Activated B cell treated with CpG ODN at 0.5 μM for 24 hours (primary cell): ENCODE data around the gene TRPC3. TPM values are rescaled to one million over a fixed set of nuclear protein-coding genes. Genes with fewer than 3 reads are reported as not detected.
"Not testable (repeated sequence)": the region's sequence is repeated elsewhere in the genome, so short reads cannot be mapped to it uniquely, and the experiment has no call there.

Experiments used
- ATAC-seq: fragments of 200-7000 bp; cut with Tn5 transposase; one replicate; pipeline ENCODE4 v1.10.0; 2021; ENCODE audit warnings: low read depth, mild to moderate bottlenecking, moderate library complexity
- CTCF ChIA-PET: fragments of 350-600 bp; sonication (Branson Sonifier 250); formaldehyde crosslinking; loops from one replicate; lab custom pipeline; 2021; ENCODE audit warnings: antibody characterized with exemption; lab: Charles Lee
- POLR2A ChIA-PET: fragments of 350-600 bp; sonication (Branson Sonifier 250); formaldehyde crosslinking; loops from one replicate; lab custom pipeline; 2021; ENCODE audit warnings: antibody characterized with exemption; lab: Charles Lee
- DNase-seq: peaks from one replicate; pipeline ENCODE4 v3.0.0; 2022
- H3K27ac Mint-ChIP-seq: one replicate; pipeline ENCODE4 v1.8.0; 2020; ENCODE audit warnings: mixed read lengths
- H3K27me3 Mint-ChIP-seq: one replicate; pipeline ENCODE4 v1.8.0; 2021; ENCODE audit warnings: mixed read lengths
- H3K36me3 Mint-ChIP-seq: one replicate; pipeline ENCODE4 v1.8.0; 2021; ENCODE audit warnings: low read depth, mixed read lengths
- H3K4me1 Mint-ChIP-seq: one replicate; pipeline ENCODE4 v1.8.0; 2021; ENCODE audit warnings: mixed read lengths
- H3K4me3 Mint-ChIP-seq: one replicate; pipeline ENCODE4 v1.8.0; 2020; ENCODE audit warnings: mild to moderate bottlenecking, mixed read lengths
- H3K9me3 Mint-ChIP-seq: one replicate; pipeline ENCODE4 v1.8.0; 2020; ENCODE audit warnings: mixed read lengths
- CTCF ChIP-seq: fragments of 200-600 bp; IDR thresholded peaks from one replicate; pipeline ENCODE4 v1.8.0; 2022; ENCODE audit warnings: antibody characterized with exemption, mild to moderate bottlenecking
- intact Hi-C: fragments of 100-400 bp; cut with micrococcal nuclease; formaldehyde crosslinking; loops from one replicate; pipeline ENCODE4 v1.15.1; 2024
- total RNA-seq: library from RNA; stranded (reverse); gene quantifications from 2 replicates; pipeline ENCODE4 v1.2.3, GENCODE V29; 2022

TRPC3 gene
- total RNA-seq, 1 donor from 2014 or later, result not detected

GRCh38 chr4:121930304-121930703, 21.6 kb downstream of the TRPC3 start:
- H3K36me3 Mint-ChIP-seq, result no peaks in the 10 kb centered on the region
- POLR2A ChIA-PET, result no interaction called here
- H3K4me3 Mint-ChIP-seq, result no peak overlapping the region
- H3K4me1 Mint-ChIP-seq, result no peaks in the 10 kb centered on the region
- ATAC-seq (no peak), DNase-seq (no peak)
- intact Hi-C loops, result no loop called here
- H3K9me3 Mint-ChIP-seq, result no peaks in the 10 kb centered on the region
- TF ChIP-seq CTCF, result no peak
- no peak overlapping the region for H3K27ac Mint-ChIP-seq
- H3K27me3 Mint-ChIP-seq, result peaks cover 26% of the 10 kb centered on the region
- CTCF ChIA-PET, result no interaction called here

- ChIA-PET POLR2A (no interaction called here), CTCF (no interaction called here)
- no peak for DNase-seq
- no peaks in the 10 kb centered on the region for H3K4me1 Mint-ChIP-seq
- H3K27ac Mint-ChIP-seq, result no peak overlapping the region
- no peak for ATAC-seq
- H3K27me3 Mint-ChIP-seq, result peaks cover 22% of the 10 kb centered on the region
- H3K9me3 Mint-ChIP-seq, result no peaks in the 10 kb centered on the region
- H3K36me3 Mint-ChIP-seq, result no peaks in the 10 kb centered on the region
- H3K4me3 Mint-ChIP-seq, result no peak overlapping the region
- intact Hi-C loops, result no loop called here
- TF ChIP-seq CTCF, result no peak
Observed at GRCh38 chr4:121927948-121928347, 23.9 kb downstream of the TRPC3 start.

GRCh38 chr4:121926490-121926889, 25.4 kb downstream of the TRPC3 start:
- POLR2A ChIA-PET, intact Hi-C loops, ATAC-seq, H3K4me3 Mint-ChIP-seq, H3K4me1 Mint-ChIP-seq, H3K9me3 Mint-ChIP-seq, DNase-seq, H3K36me3 Mint-ChIP-seq, H3K27ac Mint-ChIP-seq, CTCF ChIA-PET: not testable (repeated sequence)
- peaks cover 19% of the 10 kb centered on the region for H3K27me3 Mint-ChIP-seq

- H3K9me3 Mint-ChIP-seq, result no peaks in the 10 kb centered on the region
- H3K36me3 Mint-ChIP-seq, result no peaks in the 10 kb centered on the region
- ATAC-seq (no peak), DNase-seq (no peak)
- intact Hi-C loops, result no loop called here
- H3K27ac Mint-ChIP-seq, result no peak overlapping the region
- no peak for TF ChIP-seq CTCF
- ChIA-PET CTCF (no interaction called here), POLR2A (no interaction called here)
- no peak overlapping the region for H3K4me3 Mint-ChIP-seq
- H3K4me1 Mint-ChIP-seq, result no peaks in the 10 kb centered on the region
- peaks cover 12% of the 10 kb centered on the region for H3K27me3 Mint-ChIP-seq
Observed at GRCh38 chr4:121923306-121923705, 28.6 kb downstream of the TRPC3 start.

GRCh38 chr4:121913667-121914066, 38.2 kb downstream of the TRPC3 start:
- Mint-ChIP-seq H3K9me3 (no peaks in the 10 kb centered on the region), H3K36me3 (no peaks in the 10 kb centered on the region), H3K27ac (no peak overlapping the region), H3K4me1 (no peaks in the 10 kb centered on the region), H3K4me3 (no peak overlapping the region), H3K27me3 (peaks cover 17% of the 10 kb centered on the region)
- no peak for ATAC-seq
- DNase-seq, result no peak
- no peak for TF ChIP-seq CTCF
- POLR2A ChIA-PET, result no interaction called here
- CTCF ChIA-PET, result interaction anchor here (0.7 kb wide), 1 partner anchor 13 kb away, joined by 3 read pairs; no protein-coding TSS in a partner anchor
- intact Hi-C loops, result no loop called here

GRCh38 chr4:121908346-121908745, 43.5 kb downstream of the TRPC3 start:
- ATAC-seq, result no peak
- CTCF ChIA-PET, result no interaction called here
- intact Hi-C loops, result no loop called here

More at GRCh38 chr4:121908346-121908745, 43.5 kb downstream of the TRPC3 start:
- TF ChIP-seq CTCF, result no peak
- Mint-ChIP-seq H3K4me1 (no peaks in the 10 kb centered on the region), H3K36me3 (no peaks in the 10 kb centered on the region), H3K27ac (no peak overlapping the region), H3K27me3 (peaks cover 8% of the 10 kb centered on the region), H3K9me3 (no peaks in the 10 kb centered on the region), H3K4me3 (no peak overlapping the region)
- no peak for DNase-seq
- POLR2A ChIA-PET, result no interaction called here
